SK-N-SH (cell line): ENCODE data around the gene CMC2. TPM values are rescaled to one million over a fixed set of nuclear protein-coding genes. Genes with fewer than 3 reads are reported as not detected.

Experiments used
- CTCF ChIA-PET: fragments of 300-600, 350-600 bp; formaldehyde crosslinking; extraction: SDS; loops from one replicate; lab custom pipeline; 2021; lab: Yijun Ruan, JAX
- POLR2A ChIA-PET: fragments of 350-600 bp; sonication (Branson Sonifier 250); formaldehyde crosslinking; extraction: SDS; loops from one replicate; lab custom pipeline; 2020; ENCODE audit warnings: antibody characterized with exemption, inconsistent platforms; lab: Yijun Ruan, JAX
- DNase-seq: peaks from one replicate; pipeline ENCODE4 v3.0.0; 2012
- H2AFZ ChIP-seq: fragments of 200-600 bp; sonication (generic); 2 replicates; pipeline ENCODE4 v1.8.1; 2016; ENCODE audit warnings: antibody characterized with exemption, mild to moderate bottlenecking, low read depth
- H3F3A ChIP-seq: fragments of 200-600 bp; sonication (generic); replicated peaks from 2 replicates; pipeline ENCODE3; 2016; ENCODE audit warnings: antibody characterized with exemption, mild to moderate bottlenecking; ENCODE audit not compliant: insufficient read depth
- H3K27ac ChIP-seq, 2 experiments: fragments of 200-500 bp in 1 of 2; fragments of 200-600 bp in 1 of 2; sonication (Bioruptor generic) in 1 of 2; sonication (generic), shearing (Covaris generic) in 1 of 2; 2 replicates each; pipeline versions ENCODE4 v1.5.1 to v1.6.1; 2014 to 2016; ENCODE audit warnings: low read depth in 2 of 2, inconsistent platforms in 1 of 2, low read length in 1 of 2, mild to moderate bottlenecking in 1 of 2, mixed read lengths in 1 of 2
- H3K27me3 ChIP-seq: fragments of 200-600 bp; sonication (generic), shearing (Covaris generic); 2 replicates; pipeline ENCODE4 v1.6.1; 2016; ENCODE audit warnings: mixed run types; ENCODE audit not compliant: insufficient read depth
- H3K36me3 ChIP-seq, 2 experiments: fragments of 200-500 bp in 1 of 2; fragments of 200-600 bp in 1 of 2; sonication (Bioruptor generic) in 1 of 2; sonication (generic) in 1 of 2; replicated peaks in 1 of 2; 2 replicates each; pipeline versions ENCODE3 to v1.5.1; 2014 to 2016; ENCODE audit warnings: low read length in 1 of 2, mild to moderate bottlenecking in 1 of 2; ENCODE audit not compliant: insufficient read depth in 2 of 2, control insufficient read depth in 1 of 2
- H3K4me1 ChIP-seq, 2 experiments: fragments of 200-500 bp in 1 of 2; fragments of 200-600 bp in 1 of 2; sonication (Bioruptor generic) in 1 of 2; sonication (generic), shearing (Covaris generic) in 1 of 2; 2 replicates each; pipeline versions ENCODE4 v1.5.1 to v1.6.1; 2014 to 2016; ENCODE audit warnings: low read depth in 1 of 2, low read length in 1 of 2, mixed run types in 1 of 2; ENCODE audit not compliant: insufficient read depth in 2 of 2, control insufficient read depth in 1 of 2
- H3K4me2 ChIP-seq: fragments of 200-600 bp; sonication (generic), shearing (Covaris generic); 2 replicates; pipeline ENCODE4 v1.6.1; 2017; ENCODE audit warnings: mixed run types
- H3K4me3 ChIP-seq, 2 experiments: fragments of 200-500 bp in 1 of 2; fragments of 200-600 bp in 1 of 2; sonication (Bioruptor generic) in 1 of 2; sonication (generic), shearing (Covaris generic) in 1 of 2; 2 replicates each; pipeline versions ENCODE4 v1.5.1 to v1.8.1; 2014 to 2016; ENCODE audit warnings: low read depth in 2 of 2, inconsistent platforms in 1 of 2, low read length in 1 of 2, mild to moderate bottlenecking in 1 of 2, mixed read lengths in 1 of 2, moderate library complexity in 1 of 2
- H3K79me2 ChIP-seq: fragments of 200-600 bp; sonication (generic); 2 replicates; pipeline ENCODE4 v1.8.1; 2017; ENCODE audit warnings: mild to moderate bottlenecking; ENCODE audit not compliant: insufficient read depth
- H3K9ac ChIP-seq: fragments of 200-600 bp; sonication (generic); 2 replicates; pipeline ENCODE4 v1.6.1; 2017; ENCODE audit warnings: mixed run types
- H3K9me2 ChIP-seq: fragments of 200-600 bp; sonication (generic); 2 replicates; pipeline ENCODE4 v1.6.1; 2017; ENCODE audit warnings: mixed run types
- H3K9me3 ChIP-seq: fragments of 200-600 bp; sonication (generic); 2 replicates; pipeline ENCODE4 v1.6.1; 2017; ENCODE audit warnings: mixed run types, mild to moderate bottlenecking, moderate library complexity
- H4K20me1 ChIP-seq: fragments of 200-600 bp; sonication (generic); 2 replicates; pipeline ENCODE4 v1.6.1; 2017; ENCODE audit warnings: mild to moderate bottlenecking, mixed run types; ENCODE audit not compliant: insufficient read depth
- CHD2 ChIP-seq: fragments of 150-350 bp; IDR thresholded peaks from 2 replicates; pipeline ENCODE4 v1.6.1; 2018; ENCODE audit warnings: low read length; ENCODE audit not compliant: partially characterized antibody
- ELF1 ChIP-seq: IDR thresholded peaks from 2 replicates; pipeline ENCODE4 v1.4.0; 2012
- EZH2phosphoT487 ChIP-seq: fragments of 200-600 bp; sonication (generic); IDR thresholded peaks from 2 replicates; pipeline ENCODE4 v1.6.1; 2017; ENCODE audit warnings: low read depth, mixed run types, mild to moderate bottlenecking, antibody characterized with exemption, moderate library complexity, borderline replicate concordance
- FOSL2 ChIP-seq: IDR thresholded peaks from 2 replicates; pipeline ENCODE4 v1.4.0; 2012; ENCODE audit warnings: low read depth, mild to moderate bottlenecking, moderate library complexity, borderline replicate concordance
- FOXJ3 ChIP-seq: sonication (generic); formaldehyde crosslinking; IDR thresholded peaks from 2 replicates; pipeline ENCODE4 v1.5.1; 2020; ENCODE audit warnings: mild to moderate bottlenecking, missing genetic modification reagents
- FOXM1 ChIP-seq: IDR thresholded peaks from 2 replicates; pipeline ENCODE4 v1.4.0; 2012; ENCODE audit warnings: low read depth, mild to moderate bottlenecking
- GATA2 ChIP-seq: sonication (generic); formaldehyde crosslinking; IDR thresholded peaks from 2 replicates; pipeline ENCODE4 v1.5.0; 2020; ENCODE audit warnings: mild to moderate bottlenecking, missing genetic modification reagents
- MEF2A ChIP-seq: IDR thresholded peaks from 2 replicates; pipeline ENCODE4 v1.4.0; 2012; ENCODE audit warnings: low read depth, borderline replicate concordance
- RCOR1 ChIP-seq: fragments of 150-350 bp; IDR thresholded peaks from 2 replicates; pipeline ENCODE4 v1.6.1; 2017; ENCODE audit warnings: antibody characterized with exemption, low read length
- SMC3 ChIP-seq: IDR thresholded peaks from 2 replicates; pipeline ENCODE4 v1.6.1; 2012; ENCODE audit warnings: low read depth, low read length, improper control_type of control experiment
- TCF12 ChIP-seq: IDR thresholded peaks from 2 replicates; pipeline ENCODE4 v1.4.0; 2012
- WGBS: methylation state at CpG from one replicate; pipeline ENCODE4 v1.1.6; 2017; ENCODE audit warnings: low lambda C conversion rate; 5-methylcytosine and 5-hydroxymethylcytosine counted together
- polyA plus RNA-seq, 3 experiments: library from polyadenylated mRNA; depleted of rRNA; stranded (reverse); fragments of >200 nt; gene quantifications; 2 replicates each; pipeline ENCODE4 v1.2.3, GENCODE V29; 2012
- TF ChIP-seq, protein P1 (sequence below): IDR thresholded peaks from 2 replicates; pipeline ENCODE4 v1.6.1; 2012; ENCODE audit warnings: mild to moderate bottlenecking, low read depth, low read length, moderate library complexity
- TF ChIP-seq, protein P2 (sequence below): IDR thresholded peaks from 2 replicates; pipeline ENCODE4 v1.4.0; 2012; ENCODE audit warnings: low read depth
- TF ChIP-seq, protein P3 (sequence below): fragments of 200-600 bp; sonication (generic); IDR thresholded peaks from 2 replicates; pipeline ENCODE4 v1.6.1; 2017; ENCODE audit warnings: antibody characterized with exemption, mild to moderate bottlenecking, moderate library complexity

CMC2 gene
- polyA plus RNA-seq, 1 of the 3 experiments (the other 2 are of a cell fraction), result 135 TPM

DNA sequence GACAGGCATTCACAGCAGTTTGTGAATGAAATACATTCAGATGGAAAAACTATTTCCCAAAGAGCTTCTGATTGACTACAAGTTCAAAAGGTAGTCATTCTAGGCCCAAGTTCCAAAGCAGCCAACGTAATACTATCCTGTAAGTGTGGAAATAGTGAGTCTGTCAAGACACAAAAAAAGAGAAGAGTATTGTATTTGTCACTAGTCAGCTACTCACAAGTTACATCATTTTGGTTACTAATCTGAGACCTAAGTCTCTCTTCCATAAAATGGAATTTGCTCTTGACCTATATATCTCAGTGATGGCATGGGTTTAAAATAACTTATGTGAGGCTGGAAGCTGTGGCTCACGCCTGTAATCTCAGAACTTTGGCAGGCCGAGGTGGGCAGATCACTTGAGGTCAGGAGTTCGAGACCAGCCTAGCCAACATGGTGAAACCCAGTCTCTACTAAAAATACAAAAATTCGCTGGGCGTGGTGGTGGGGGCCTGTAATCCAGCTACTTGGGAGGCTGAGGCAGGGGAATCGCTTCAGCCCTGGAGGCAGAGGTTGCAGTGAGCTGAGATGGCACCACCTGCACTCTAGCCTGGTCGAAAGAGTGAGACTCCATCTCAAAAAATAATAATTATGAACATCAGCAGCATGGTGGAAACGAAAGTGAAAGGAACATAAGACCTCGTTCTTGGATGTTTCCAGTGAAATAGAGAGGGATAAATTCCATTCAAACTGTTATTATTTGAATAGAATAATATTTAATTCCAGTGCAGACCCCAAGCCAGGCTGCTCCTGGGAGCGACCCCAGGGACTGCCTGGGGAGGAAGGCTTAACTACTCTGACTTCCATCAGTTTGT lies 2.9 kb downstream of the CMC2 start:
- Histone ChIP-seq H2AFZ (no peak overlapping the region; the same call in 1 of the 2 replicates), H3K27me3 (no peaks in the 10 kb centered on the region), H4K20me1 (peaks cover 34% of the 10 kb centered on the region; the same call in 1 of the 2 replicates), H3K9me2 (no peaks in the 10 kb centered on the region), H3K9ac (peak overlapping the region; percentile 20; the same call in 1 of the 2 replicates), H3K79me2 (peaks cover 93% of the 10 kb centered on the region), H3K4me2 (peak overlapping the region; percentile 86), H3K9me3 (no peaks in the 10 kb centered on the region), H3F3A (peaks cover 6% of the 10 kb centered on the region), H3K27ac (peak overlapping the region in 1 of 2 experiments; percentile 18; a peak in 2 of 4 replicates), H3K4me3 (peak overlapping the region in 1 of 2 experiments; percentile 50; a peak in 2 of 4 replicates), H3K36me3 (peaks cover 0 to 4% of the 10 kb centered on the region in 2 experiments), H3K4me1 (peaks cover 0 to 15% of the 10 kb centered on the region in 2 experiments; a peak in 2 of 4 replicates)
- TF ChIP-seq ELF1 (no peak), TCF12 (no peak), FOSL2 (no peak), FOXJ3 (CRISPR knock-in tag) (no peak), SMC3 (no peak), FOXM1 (no peak), MEF2A (no peak), EZH2phosphoT487 (no peak), GATA2 (CRISPR knock-in tag) (no peak), RCOR1 (no peak), CHD2 (no peak)
- TF ChIP-seq, protein P1, sequence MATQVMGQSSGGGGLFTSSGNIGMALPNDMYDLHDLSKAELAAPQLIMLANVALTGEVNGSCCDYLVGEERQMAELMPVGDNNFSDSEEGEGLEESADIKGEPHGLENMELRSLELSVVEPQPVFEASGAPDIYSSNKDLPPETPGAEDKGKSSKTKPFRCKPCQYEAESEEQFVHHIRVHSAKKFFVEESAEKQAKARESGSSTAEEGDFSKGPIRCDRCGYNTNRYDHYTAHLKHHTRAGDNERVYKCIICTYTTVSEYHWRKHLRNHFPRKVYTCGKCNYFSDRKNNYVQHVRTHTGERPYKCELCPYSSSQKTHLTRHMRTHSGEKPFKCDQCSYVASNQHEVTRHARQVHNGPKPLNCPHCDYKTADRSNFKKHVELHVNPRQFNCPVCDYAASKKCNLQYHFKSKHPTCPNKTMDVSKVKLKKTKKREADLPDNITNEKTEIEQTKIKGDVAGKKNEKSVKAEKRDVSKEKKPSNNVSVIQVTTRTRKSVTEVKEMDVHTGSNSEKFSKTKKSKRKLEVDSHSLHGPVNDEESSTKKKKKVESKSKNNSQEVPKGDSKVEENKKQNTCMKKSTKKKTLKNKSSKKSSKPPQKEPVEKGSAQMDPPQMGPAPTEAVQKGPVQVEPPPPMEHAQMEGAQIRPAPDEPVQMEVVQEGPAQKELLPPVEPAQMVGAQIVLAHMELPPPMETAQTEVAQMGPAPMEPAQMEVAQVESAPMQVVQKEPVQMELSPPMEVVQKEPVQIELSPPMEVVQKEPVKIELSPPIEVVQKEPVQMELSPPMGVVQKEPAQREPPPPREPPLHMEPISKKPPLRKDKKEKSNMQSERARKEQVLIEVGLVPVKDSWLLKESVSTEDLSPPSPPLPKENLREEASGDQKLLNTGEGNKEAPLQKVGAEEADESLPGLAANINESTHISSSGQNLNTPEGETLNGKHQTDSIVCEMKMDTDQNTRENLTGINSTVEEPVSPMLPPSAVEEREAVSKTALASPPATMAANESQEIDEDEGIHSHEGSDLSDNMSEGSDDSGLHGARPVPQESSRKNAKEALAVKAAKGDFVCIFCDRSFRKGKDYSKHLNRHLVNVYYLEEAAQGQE, result no peak
- TF ChIP-seq, protein P2, sequence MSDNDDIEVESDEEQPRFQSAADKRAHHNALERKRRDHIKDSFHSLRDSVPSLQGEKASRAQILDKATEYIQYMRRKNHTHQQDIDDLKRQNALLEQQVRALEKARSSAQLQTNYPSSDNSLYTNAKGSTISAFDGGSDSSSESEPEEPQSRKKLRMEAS, result no peak
- TF ChIP-seq, protein P3, sequence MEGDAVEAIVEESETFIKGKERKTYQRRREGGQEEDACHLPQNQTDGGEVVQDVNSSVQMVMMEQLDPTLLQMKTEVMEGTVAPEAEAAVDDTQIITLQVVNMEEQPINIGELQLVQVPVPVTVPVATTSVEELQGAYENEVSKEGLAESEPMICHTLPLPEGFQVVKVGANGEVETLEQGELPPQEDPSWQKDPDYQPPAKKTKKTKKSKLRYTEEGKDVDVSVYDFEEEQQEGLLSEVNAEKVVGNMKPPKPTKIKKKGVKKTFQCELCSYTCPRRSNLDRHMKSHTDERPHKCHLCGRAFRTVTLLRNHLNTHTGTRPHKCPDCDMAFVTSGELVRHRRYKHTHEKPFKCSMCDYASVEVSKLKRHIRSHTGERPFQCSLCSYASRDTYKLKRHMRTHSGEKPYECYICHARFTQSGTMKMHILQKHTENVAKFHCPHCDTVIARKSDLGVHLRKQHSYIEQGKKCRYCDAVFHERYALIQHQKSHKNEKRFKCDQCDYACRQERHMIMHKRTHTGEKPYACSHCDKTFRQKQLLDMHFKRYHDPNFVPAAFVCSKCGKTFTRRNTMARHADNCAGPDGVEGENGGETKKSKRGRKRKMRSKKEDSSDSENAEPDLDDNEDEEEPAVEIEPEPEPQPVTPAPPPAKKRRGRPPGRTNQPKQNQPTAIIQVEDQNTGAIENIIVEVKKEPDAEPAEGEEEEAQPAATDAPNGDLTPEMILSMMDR, result no peak
- WGBS, result 80% methylated on average over 11 of the region's 11 CpGs
- no peak for DNase-seq
- ChIA-PET CTCF (interaction anchor here (0.6 to 3.9 kb wide), 22 partner anchors 7 to 736 kb away, joined by 3 to 46 read pairs (median 6); partner anchors contain the start of gene ATMIN), POLR2A (no interaction called here)
